Trophoblast cell (in vitro differentiated cells and primary cell): ENCODE measurements around the gene VASH2.

Experiments used
- DNase-seq, 2 donors: peaks; one replicate each; pipeline ENCODE4 v3.0.0-alpha.2; 2016
- H2AFZ ChIP-seq: 2 replicates; pipeline ENCODE4 v1.6.1; 2013; ENCODE audit warnings: low read length, moderate library complexity, mild to moderate bottlenecking; ENCODE audit not compliant: insufficient read depth, poor library complexity
- H2AK5ac ChIP-seq: 2 replicates; pipeline ENCODE4 v1.6.1; 2013; ENCODE audit warnings: mild to moderate bottlenecking, low read length
- H2BK120ac ChIP-seq: 2 replicates; pipeline ENCODE4 v1.6.1; 2013; ENCODE audit warnings: low read length, mild to moderate bottlenecking, moderate library complexity; ENCODE audit not compliant: insufficient read depth, poor library complexity
- H2BK12ac ChIP-seq: 2 replicates; pipeline ENCODE4 v1.6.1; 2013; ENCODE audit warnings: mild to moderate bottlenecking, low read length, moderate library complexity
- H2BK5ac ChIP-seq: 2 replicates; pipeline ENCODE4 v1.6.1; 2013; ENCODE audit warnings: low read length, low read depth, moderate library complexity, mild to moderate bottlenecking; ENCODE audit not compliant: poor library complexity
- H3K14ac ChIP-seq: 2 replicates; pipeline ENCODE4 v1.6.1; 2013; ENCODE audit warnings: mild to moderate bottlenecking, low read length
- H3K18ac ChIP-seq: 2 replicates; pipeline ENCODE4 v1.6.1; 2013; ENCODE audit warnings: mild to moderate bottlenecking, low read length
- H3K23ac ChIP-seq: 2 replicates; pipeline ENCODE4 v1.6.1; 2013; ENCODE audit warnings: low read length
- H3K27ac ChIP-seq: 2 replicates; pipeline ENCODE4 v1.5.1; 2013; ENCODE audit warnings: low read depth, mild to moderate bottlenecking, inconsistent platforms, low read length, moderate library complexity
- H3K27me3 ChIP-seq: 2 replicates; pipeline ENCODE4 v1.6.1; 2013; ENCODE audit warnings: inconsistent platforms, mild to moderate bottlenecking, low read length, moderate library complexity; ENCODE audit not compliant: insufficient read depth
- H3K36me3 ChIP-seq, 2 experiments: 1 replicate in 1 of 2; 2 replicates in 1 of 2; pipeline ENCODE4 v1.6.1; 2013; ENCODE audit warnings: low read length in 2 of 2, mild to moderate bottlenecking in 2 of 2, moderate library complexity in 1 of 2; ENCODE audit not compliant: insufficient read depth in 2 of 2, control insufficient read depth in 1 of 2
- H3K4ac ChIP-seq: 2 replicates; pipeline ENCODE4 v1.6.1; 2013; ENCODE audit warnings: low read depth, mild to moderate bottlenecking, low read length, moderate library complexity
- H3K4me1 ChIP-seq, 2 experiments: 1 replicate in 1 of 2; 2 replicates in 1 of 2; pipeline ENCODE4 v1.6.1; 2013; ENCODE audit warnings: low read length in 2 of 2, mild to moderate bottlenecking in 2 of 2, moderate library complexity in 1 of 2; ENCODE audit not compliant: insufficient read depth in 2 of 2, control insufficient read depth in 1 of 2
- H3K4me2 ChIP-seq: 2 replicates; pipeline ENCODE4 v1.6.1; 2013; ENCODE audit warnings: inconsistent platforms, mild to moderate bottlenecking, low read length, moderate library complexity
- H3K4me3 ChIP-seq: 2 replicates; pipeline ENCODE4 v1.5.1; 2013; ENCODE audit warnings: mild to moderate bottlenecking, low read depth, low read length, inconsistent platforms
- H3K79me1 ChIP-seq: one replicate; pipeline ENCODE4 v1.6.1; 2013; ENCODE audit warnings: low read length
- H3K79me2 ChIP-seq: 2 replicates; pipeline ENCODE4 v1.6.1; 2013; ENCODE audit warnings: low read length, mild to moderate bottlenecking; ENCODE audit not compliant: control insufficient read depth, insufficient read depth, poor library complexity
- H3K9ac ChIP-seq: 2 replicates; pipeline ENCODE4 v1.6.1; 2013; ENCODE audit warnings: mild to moderate bottlenecking, low read length
- H3K9me3 ChIP-seq: 2 replicates; pipeline ENCODE4 v1.6.1; 2013; ENCODE audit warnings: low read depth, mild to moderate bottlenecking, control low read depth, inconsistent platforms, low read length; ENCODE audit not compliant: insufficient read depth
- H4K12ac ChIP-seq: 2 replicates; pipeline ENCODE4 v1.6.1; 2013; ENCODE audit warnings: low read depth, mild to moderate bottlenecking, low read length, moderate library complexity
- H4K8ac ChIP-seq: 2 replicates; pipeline ENCODE4 v1.6.1; 2013; ENCODE audit warnings: low read depth, mild to moderate bottlenecking, low read length, moderate library complexity
- H4K91ac ChIP-seq: one replicate; pipeline ENCODE4 v1.6.1; 2013; ENCODE audit warnings: low read depth, mild to moderate bottlenecking, low read length, moderate library complexity
- WGBS: extraction: QIAGEN DNeasy Blood & Tissue Kit; methylation state at CpG from one replicate; pipeline ENCODE4 v1.1.7; 2013; ENCODE audit warnings: missing lambda C conversion rate; ENCODE audit not compliant: insufficient read length, insufficient coverage; ENCODE audit errors: extremely low coverage; 5-methylcytosine and 5-hydroxymethylcytosine counted together

The VASH2 gene

DNA sequence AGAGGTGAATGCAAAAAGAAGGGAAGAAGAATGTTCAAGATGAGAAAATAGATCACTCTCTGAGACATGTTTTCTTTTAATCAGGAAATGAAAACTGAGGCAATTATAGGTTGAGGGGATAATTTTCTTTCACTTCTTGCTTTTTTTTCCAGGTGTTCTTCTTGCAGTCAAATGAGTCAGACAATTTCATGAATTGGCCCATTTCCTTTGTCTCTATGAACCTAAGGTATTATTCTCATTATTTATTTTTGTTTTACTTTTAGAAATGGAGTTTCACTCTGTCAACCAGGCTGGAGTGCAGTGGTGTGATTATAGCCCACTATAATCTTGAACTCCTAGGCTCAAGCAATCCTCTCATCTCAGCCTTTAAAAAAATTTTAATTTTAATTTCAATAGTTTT lies 3.5 kb upstream of the VASH2 start:
- Histone ChIP-seq H3K4ac (no peak overlapping the region), H3K18ac (no peak overlapping the region), H4K8ac (no peak overlapping the region), H3K4me3 (no peak overlapping the region), H2AFZ (no peak overlapping the region), H3K79me2 (peaks cover 2% of the 10 kb centered on the region), H3K9ac (no peak overlapping the region), H3K9me3 (no peaks in the 10 kb centered on the region), H3K4me1 (peaks cover 4 to 10% of the 10 kb centered on the region in 2 experiments), H2BK12ac (no peak overlapping the region), H3K14ac (no peak overlapping the region), H3K4me2 (no peak overlapping the region), H3K36me3 (no peaks in the 10 kb centered on the region), H2BK5ac (no peak overlapping the region), H3K23ac (no peak overlapping the region), H3K27me3 (peaks cover 4% of the 10 kb centered on the region), H3K27ac (no peak overlapping the region), H4K12ac (no peak overlapping the region), H3K79me1 (peaks cover 3% of the 10 kb centered on the region), H4K91ac (no peak overlapping the region), H2AK5ac (no peak overlapping the region), H2BK120ac (no peak overlapping the region)
- DNase-seq: no peak

DNA sequence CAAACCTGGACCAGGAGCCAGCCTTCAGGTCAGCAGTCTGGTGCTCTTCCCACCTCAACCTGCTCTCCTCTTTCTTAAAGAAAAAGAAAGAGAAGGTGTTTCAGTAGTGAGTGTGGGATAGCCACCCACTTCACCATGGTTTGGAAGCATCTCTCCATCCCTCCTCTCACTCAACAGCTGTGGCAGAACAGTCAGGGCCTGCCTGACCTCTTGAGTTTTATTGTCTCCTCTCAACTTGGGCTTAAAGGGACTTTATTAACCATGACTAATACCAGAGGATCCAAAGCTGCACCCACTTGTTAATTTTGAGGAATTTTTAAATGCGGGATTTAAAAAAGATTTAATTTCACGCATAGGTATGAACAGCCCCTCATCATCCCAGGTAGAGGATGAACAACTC lies 570 bp upstream of the VASH2 start:
- Histone ChIP-seq H2AFZ (peak overlapping the region; percentile 25), H3K27me3 (peaks cover 8% of the 10 kb centered on the region), H4K12ac (no peak overlapping the region), H3K4ac (no peak overlapping the region), H3K23ac (no peak overlapping the region), H2BK5ac (no peak overlapping the region), H3K4me3 (no peak overlapping the region), H2BK12ac (no peak overlapping the region), H3K4me1 (peaks cover 4 to 10% of the 10 kb centered on the region in 2 experiments), H3K9ac (no peak overlapping the region), H3K36me3 (no peaks in the 10 kb centered on the region), H2BK120ac (no peak overlapping the region), H3K79me2 (peaks cover 2% of the 10 kb centered on the region), H4K8ac (peak overlapping the region; percentile 56), H2AK5ac (no peak overlapping the region), H4K91ac (no peak overlapping the region), H3K18ac (no peak overlapping the region), H3K79me1 (peaks cover 3% of the 10 kb centered on the region), H3K27ac (no peak overlapping the region), H3K14ac (no peak overlapping the region), H3K4me2 (peak overlapping the region; percentile 65), H3K9me3 (no peaks in the 10 kb centered on the region)
- no CpG with 5 or more reads among the region's 2 CpGs for WGBS
- no peak for DNase-seq

DNA sequence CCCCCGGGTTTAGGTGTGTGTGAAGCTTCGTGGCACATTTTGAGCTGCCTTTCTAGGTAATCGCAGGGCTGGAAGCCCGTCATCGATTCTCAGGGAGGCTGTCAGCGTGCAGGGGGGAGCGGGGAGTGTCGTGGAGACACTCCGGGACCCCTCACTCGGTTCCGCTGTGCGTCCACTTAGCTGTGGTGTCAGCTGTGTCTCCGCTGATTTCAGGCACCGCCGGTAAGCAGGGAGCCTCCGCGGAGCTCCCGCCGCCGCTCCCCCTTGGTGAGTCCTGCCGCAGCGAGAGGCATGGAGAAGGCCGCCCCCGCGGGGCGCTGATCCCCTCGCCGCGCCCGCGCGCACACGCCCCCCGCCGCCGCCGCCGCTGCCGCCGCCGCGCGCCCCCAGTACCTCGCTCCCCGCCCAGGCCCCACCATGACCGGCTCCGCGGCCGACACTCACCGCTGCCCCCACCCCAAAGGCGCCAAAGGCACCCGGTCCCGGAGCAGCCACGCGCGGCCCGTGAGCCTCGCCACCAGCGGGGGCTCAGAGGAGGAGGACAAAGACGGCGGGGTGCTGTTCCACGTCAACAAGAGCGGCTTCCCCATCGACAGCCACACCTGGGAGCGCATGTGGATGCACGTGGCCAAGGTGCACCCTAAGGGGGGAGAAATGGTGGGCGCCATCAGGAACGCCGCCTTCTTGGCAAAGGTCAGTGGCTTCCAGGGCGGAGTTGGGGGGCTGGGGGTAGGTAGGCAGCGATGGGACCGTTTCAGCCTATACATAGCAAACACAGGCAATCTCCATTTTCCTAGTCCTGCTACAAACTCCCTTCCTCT lies 995 bp downstream of the VASH2 start:
- Histone ChIP-seq H2AFZ (peak overlapping the region; percentile 13), H3K4me2 (peak overlapping the region; percentile 65), H3K4me3 (peak overlapping the region; percentile 70), H4K8ac (no peak overlapping the region), H2BK5ac (no peak overlapping the region), H3K27me3 (peaks cover 8% of the 10 kb centered on the region), H3K4ac (no peak overlapping the region), H4K12ac (no peak overlapping the region), H3K18ac (peak overlapping the region; percentile 16), H3K79me2 (peaks cover 2% of the 10 kb centered on the region), H3K9me3 (no peaks in the 10 kb centered on the region), H2BK12ac (peak overlapping the region; percentile 1), H3K36me3 (no peaks in the 10 kb centered on the region), H3K9ac (peak overlapping the region; percentile 73), H3K14ac (peak overlapping the region; percentile 17), H3K79me1 (peaks cover 3% of the 10 kb centered on the region), H3K4me1 (peaks cover 4 to 10% of the 10 kb centered on the region in 2 experiments), H4K91ac (no peak overlapping the region), H2BK120ac (no peak overlapping the region), H2AK5ac (no peak overlapping the region), H3K23ac (no peak overlapping the region), H3K27ac (no peak overlapping the region)
- DNase-seq: no peak
- WGBS: no CpG with 5 or more reads among the region's 72 CpGs

DNA sequence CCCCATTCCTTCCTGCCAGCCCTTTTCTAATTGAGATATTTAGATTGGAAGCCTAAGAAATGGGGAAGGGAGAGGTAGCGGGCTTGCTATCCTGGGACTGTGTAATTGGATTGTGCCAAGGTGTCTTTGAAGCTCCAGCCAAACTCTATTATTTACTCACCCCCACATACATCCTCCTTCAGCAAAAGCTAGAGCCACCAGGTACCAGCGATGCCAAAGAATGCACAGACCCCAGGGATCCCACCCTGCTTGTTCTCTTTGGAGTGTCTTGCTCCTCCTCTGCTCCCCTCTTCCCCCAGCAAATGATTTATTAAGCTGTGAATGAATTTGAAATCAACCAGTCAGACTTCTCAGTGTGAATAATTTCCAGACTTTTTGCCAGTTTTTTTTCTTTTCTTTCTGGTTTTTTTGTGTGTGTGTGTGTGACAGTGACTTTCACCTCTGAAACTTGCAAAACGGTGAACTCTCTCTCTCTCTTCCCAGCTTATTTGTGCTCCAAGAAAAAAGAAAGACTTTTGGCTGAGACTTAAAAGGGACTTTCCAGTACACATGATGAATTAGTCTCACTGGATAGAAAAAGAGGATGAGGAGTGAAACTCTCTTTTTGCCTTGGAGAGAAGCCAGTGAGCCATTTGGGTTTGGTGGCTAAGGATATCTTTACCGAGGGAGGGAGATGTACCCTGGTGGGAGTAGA lies 1.8 kb downstream of the VASH2 start:
- Histone ChIP-seq H4K8ac (no peak overlapping the region), H3K36me3 (no peaks in the 10 kb centered on the region), H3K4me1 (peaks cover 4 to 10% of the 10 kb centered on the region in 2 experiments), H3K9ac (no peak overlapping the region), H2BK120ac (no peak overlapping the region), H2BK12ac (no peak overlapping the region), H3K18ac (no peak overlapping the region), H3K4me3 (no peak overlapping the region), H2BK5ac (no peak overlapping the region), H2AFZ (no peak overlapping the region), H4K91ac (no peak overlapping the region), H3K27me3 (peaks cover 8% of the 10 kb centered on the region), H2AK5ac (no peak overlapping the region), H3K14ac (no peak overlapping the region), H4K12ac (no peak overlapping the region), H3K23ac (no peak overlapping the region), H3K27ac (no peak overlapping the region), H3K79me1 (peaks cover 3% of the 10 kb centered on the region), H3K79me2 (peaks cover 2% of the 10 kb centered on the region), H3K4me2 (peak overlapping the region; percentile 65), H3K9me3 (no peaks in the 10 kb centered on the region), H3K4ac (no peak overlapping the region)
- WGBS: no CpG with 5 or more reads among the region's 4 CpGs
- DNase-seq: no peak
